ENCODE measurements around the gene ZHX3.

- TF ChIP-seq CTCF (IDR thresholded peaks at IDR 0.05) (no peak), POLR2A (IDR thresholded peaks at IDR 0.05) (no peak)
Measured at GRCh38 chr20:41174782-41175181, 142.7 kb downstream of the ZHX3 start.

Measured in heart left ventricle (tissue), 13 donors.